MM.1S (cell line): ENCODE results near the gene ANKRD6.

ENCODE experiments used
- DNase-seq: peaks from one replicate; pipeline ENCODE4 v3.0.0-alpha.2; 2015
- H2AFZ ChIP-seq: fragments of 300-600 bp; sonication (generic); 2 replicates; pipeline ENCODE4 v1.6.0; 2016; ENCODE audit warnings: antibody characterized with exemption, low read length
- H3F3A ChIP-seq: fragments of 300-600 bp; sonication (generic); 2 replicates; pipeline ENCODE4 v1.6.1; 2016; ENCODE audit warnings: mild to moderate bottlenecking, antibody characterized with exemption, low read length, moderate library complexity, mixed read lengths; ENCODE audit not compliant: insufficient read depth
- H3K27ac ChIP-seq: fragments of 300-600 bp; sonication (generic); 2 replicates; pipeline ENCODE4 v1.5.1; 2016; ENCODE audit warnings: mild to moderate bottlenecking, low read length
- H3K27me3 ChIP-seq: fragments of 300-600 bp; sonication (generic); replicated peaks from 2 replicates; pipeline ENCODE4 v1.6.0; 2016; ENCODE audit warnings: low read length; ENCODE audit not compliant: insufficient read depth
- H3K36me3 ChIP-seq: fragments of 300-600 bp; sonication (generic); replicated peaks from 2 replicates; pipeline ENCODE4 v1.6.1; 2016; ENCODE audit warnings: mild to moderate bottlenecking, low read length, mixed read lengths; ENCODE audit not compliant: insufficient read depth
- H3K4me1 ChIP-seq: fragments of 300-600 bp; sonication (generic); 2 replicates; pipeline ENCODE4 v1.6.1; 2016; ENCODE audit warnings: low read length, mixed read lengths
- H3K4me2 ChIP-seq: fragments of 300-600 bp; sonication (generic); 2 replicates; pipeline ENCODE4 v1.6.0; 2016; ENCODE audit warnings: low read depth, low read length
- H3K4me3 ChIP-seq: fragments of 300-600 bp; sonication (generic); 2 replicates; pipeline ENCODE4 v1.5.1; 2016; ENCODE audit warnings: low read length, mixed read lengths
- H3K79me2 ChIP-seq: fragments of 300-600 bp; sonication (generic); 2 replicates; pipeline ENCODE4 v1.6.1; 2016; ENCODE audit warnings: mixed run types, low read length, mixed read lengths
- H3K9ac ChIP-seq: fragments of 300-600 bp; sonication (generic); 2 replicates; pipeline ENCODE4 v1.6.1; 2016; ENCODE audit warnings: low read length, mixed read lengths
- H3K9me2 ChIP-seq: fragments of 300-600 bp; sonication (generic); replicated peaks from 2 replicates; pipeline ENCODE4 v1.6.1; 2016; ENCODE audit warnings: mild to moderate bottlenecking, low read length, mixed read lengths; ENCODE audit not compliant: insufficient read depth
- H3K9me3 ChIP-seq: fragments of 300-600 bp; sonication (generic); replicated peaks from 2 replicates; pipeline ENCODE4 v1.6.1; 2016; ENCODE audit warnings: mild to moderate bottlenecking, low read length, mixed read lengths; ENCODE audit not compliant: insufficient read depth
- H4K20me1 ChIP-seq: fragments of 300-600 bp; sonication (generic); 2 replicates; pipeline ENCODE4 v1.6.1; 2016; ENCODE audit warnings: mild to moderate bottlenecking, low read length, moderate library complexity, mixed read lengths; ENCODE audit not compliant: insufficient read depth
- EZH2 ChIP-seq: fragments of 300-600 bp; sonication (generic); optimal IDR thresholded peaks from 2 replicates; pipeline ENCODE3; 2017; ENCODE audit warnings: low read depth, mild to moderate bottlenecking, antibody characterized with exemption, low read length, mixed read lengths
- EZH2phosphoT487 ChIP-seq: fragments of 300-600 bp; sonication (generic); IDR thresholded peaks from 2 replicates; pipeline ENCODE4 v1.6.1; 2018; ENCODE audit warnings: antibody characterized with exemption, low read length
- TF ChIP-seq, protein P1 (sequence below): fragments of 300-600 bp; sonication (generic); IDR thresholded peaks from 2 replicates; pipeline ENCODE4 v1.5.1; 2016; ENCODE audit warnings: antibody characterized with exemption, low read length, mixed read lengths

Gene ANKRD6

DNA sequence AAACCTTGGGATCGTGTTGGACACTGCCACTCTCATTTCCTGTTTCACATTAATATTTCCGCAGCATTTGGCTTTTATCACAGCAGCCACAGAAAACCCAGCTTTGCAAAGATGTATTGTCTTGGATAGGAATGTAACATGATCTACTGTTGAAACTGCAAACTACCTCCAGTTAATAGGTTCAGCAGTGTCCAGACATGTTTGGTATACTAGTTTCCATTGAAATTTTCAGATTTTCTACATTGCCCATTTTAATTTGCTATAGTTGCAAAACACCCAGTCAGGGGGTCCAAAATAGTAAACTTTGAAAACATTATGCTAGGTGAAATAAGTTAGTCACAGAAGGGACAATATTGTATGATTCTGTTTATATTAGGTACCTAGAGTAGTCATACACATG is 3.3 kb downstream of the ANKRD6 start:
- H3K27me3 ChIP-seq: no peaks in the 10 kb centered on the region
- TF ChIP-seq, protein P1, sequence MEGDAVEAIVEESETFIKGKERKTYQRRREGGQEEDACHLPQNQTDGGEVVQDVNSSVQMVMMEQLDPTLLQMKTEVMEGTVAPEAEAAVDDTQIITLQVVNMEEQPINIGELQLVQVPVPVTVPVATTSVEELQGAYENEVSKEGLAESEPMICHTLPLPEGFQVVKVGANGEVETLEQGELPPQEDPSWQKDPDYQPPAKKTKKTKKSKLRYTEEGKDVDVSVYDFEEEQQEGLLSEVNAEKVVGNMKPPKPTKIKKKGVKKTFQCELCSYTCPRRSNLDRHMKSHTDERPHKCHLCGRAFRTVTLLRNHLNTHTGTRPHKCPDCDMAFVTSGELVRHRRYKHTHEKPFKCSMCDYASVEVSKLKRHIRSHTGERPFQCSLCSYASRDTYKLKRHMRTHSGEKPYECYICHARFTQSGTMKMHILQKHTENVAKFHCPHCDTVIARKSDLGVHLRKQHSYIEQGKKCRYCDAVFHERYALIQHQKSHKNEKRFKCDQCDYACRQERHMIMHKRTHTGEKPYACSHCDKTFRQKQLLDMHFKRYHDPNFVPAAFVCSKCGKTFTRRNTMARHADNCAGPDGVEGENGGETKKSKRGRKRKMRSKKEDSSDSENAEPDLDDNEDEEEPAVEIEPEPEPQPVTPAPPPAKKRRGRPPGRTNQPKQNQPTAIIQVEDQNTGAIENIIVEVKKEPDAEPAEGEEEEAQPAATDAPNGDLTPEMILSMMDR: no peak
- no peak for TF ChIP-seq EZH2
- TF ChIP-seq EZH2phosphoT487: no peak
- no peak overlapping the region for H3K4me2 ChIP-seq
- no peak overlapping the region for H3K9ac ChIP-seq
- no peaks in the 10 kb centered on the region for H4K20me1 ChIP-seq
- H3K4me3 ChIP-seq: no peak overlapping the region
- no peaks in the 10 kb centered on the region for H3K36me3 ChIP-seq
- H3K79me2 ChIP-seq: no peaks in the 10 kb centered on the region
- no peaks in the 10 kb centered on the region for H3K9me2 ChIP-seq
- H3K27ac ChIP-seq: no peak overlapping the region
- H3K9me3 ChIP-seq: no peaks in the 10 kb centered on the region
- H2AFZ ChIP-seq: no peak overlapping the region
- H3K4me1 ChIP-seq: 0 out of 2 replicates have a peak, but pooled peaks cover 5% of the 10 kb centered on the region
- DNase-seq: peak; percentile 31
- no peaks in the 10 kb centered on the region for H3F3A ChIP-seq

DNA sequence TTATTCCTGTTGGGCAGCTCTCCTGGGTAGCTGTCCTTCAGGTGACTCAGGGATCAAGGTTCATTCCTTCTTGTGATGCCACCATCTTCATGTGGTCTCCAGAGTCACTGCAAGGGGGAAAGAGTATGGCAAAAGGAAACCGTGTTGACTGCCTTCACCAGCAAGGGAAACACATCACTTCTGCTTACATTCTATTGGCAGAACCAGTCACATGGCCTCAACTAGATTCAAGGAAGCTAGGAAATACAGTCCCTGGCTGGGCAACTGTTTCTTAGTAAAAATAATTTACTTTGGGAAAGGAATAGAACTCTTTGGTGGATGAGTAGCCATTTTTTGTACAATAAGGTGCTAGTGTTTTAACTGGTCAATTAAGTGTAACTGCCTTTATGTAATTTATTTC is 5.3 kb downstream of the ANKRD6 start:
- no peaks in the 10 kb centered on the region for H3K9me3 ChIP-seq
- TF ChIP-seq, protein P1: no peak
- TF ChIP-seq EZH2: no peak
- TF ChIP-seq EZH2phosphoT487: no peak
- H3F3A ChIP-seq: no peaks in the 10 kb centered on the region
- no peak overlapping the region for H3K27ac ChIP-seq
- no peaks in the 10 kb centered on the region for H3K79me2 ChIP-seq
- no peaks in the 10 kb centered on the region for H3K27me3 ChIP-seq
- no peak overlapping the region for H3K9ac ChIP-seq
- no peak overlapping the region for H2AFZ ChIP-seq
- no peaks in the 10 kb centered on the region for H4K20me1 ChIP-seq
- no peak overlapping the region for H3K4me2 ChIP-seq
- 0 out of 2 replicates have a peak, but pooled peaks cover 5% of the 10 kb centered on the region for H3K4me1 ChIP-seq
- H3K36me3 ChIP-seq: no peaks in the 10 kb centered on the region
- H3K4me3 ChIP-seq: no peak overlapping the region
- no peak for DNase-seq
- H3K9me2 ChIP-seq: no peaks in the 10 kb centered on the region

DNA sequence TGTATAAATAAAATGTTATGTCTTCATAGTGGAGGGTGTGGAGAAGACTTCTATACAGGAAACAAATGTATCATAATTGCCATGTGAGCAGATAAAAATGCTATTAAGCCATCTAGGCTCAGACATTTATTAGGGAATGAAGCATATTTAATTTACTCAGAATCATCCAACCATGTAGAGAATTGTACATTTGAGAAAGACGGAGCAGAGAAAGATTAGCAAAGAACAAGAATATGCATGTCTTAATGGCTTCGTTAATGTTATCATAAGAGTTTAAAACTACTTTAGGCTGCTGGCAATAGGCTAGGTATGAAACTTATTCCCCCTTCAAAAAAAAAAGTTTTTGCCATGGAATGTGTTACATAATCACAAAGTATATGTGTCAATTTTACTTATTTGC is 6.1 kb downstream of the ANKRD6 start:
- Histone ChIP-seq H3K79me2 (no peaks in the 10 kb centered on the region), H3K4me1 (0 out of 2 replicates have a peak, but pooled peaks cover 5% of the 10 kb centered on the region), H3K9ac (no peak overlapping the region), H3K9me2 (no peaks in the 10 kb centered on the region), H3K9me3 (no peaks in the 10 kb centered on the region), H4K20me1 (no peaks in the 10 kb centered on the region), H2AFZ (no peak overlapping the region), H3K27ac (no peak overlapping the region), H3F3A (no peaks in the 10 kb centered on the region), H3K27me3 (no peaks in the 10 kb centered on the region), H3K4me2 (no peak overlapping the region), H3K36me3 (no peaks in the 10 kb centered on the region), H3K4me3 (no peak overlapping the region)
- no peak for TF ChIP-seq EZH2phosphoT487
- no peak for TF ChIP-seq EZH2
- TF ChIP-seq, protein P1: no peak
- DNase-seq: no peak
